ENCODE measurements around the gene MAD2L2.

The MAD2L2 gene

GRCh38 chr1:11711490-11711889, 30.5 kb upstream of the MAD2L2 start:
- no peak for TF ChIP-seq FOXM1 (IDR thresholded peaks at IDR 0.05; ENCODE audit: borderline replicate concordance, low read depth)
- TF ChIP-seq USF1 (IDR thresholded peaks at IDR 0.05): no peak
- TF ChIP-seq TAF1 (IDR thresholded peaks at IDR 0.05; ENCODE audit: low read depth): no peak
- TF ChIP-seq EP300 (IDR thresholded peaks at IDR 0.05; ENCODE audit: borderline replicate concordance): no peak
- TF ChIP-seq RAD21 (IDR thresholded peaks at IDR 0.05; ENCODE audit: low read depth): no peak
- no peak for TF ChIP-seq REST (IDR thresholded peaks at IDR 0.05; ENCODE audit: low read depth)
- no peak for TF ChIP-seq TEAD4 (IDR thresholded peaks at IDR 0.05)
- no peak for TF ChIP-seq CREB1 (IDR thresholded peaks at IDR 0.05; ENCODE audit: low read depth)
- no peak for TF ChIP-seq TCF12 (IDR thresholded peaks at IDR 0.05; ENCODE audit: low read depth)
- TF ChIP-seq CEBPB (IDR thresholded peaks at IDR 0.05): no peak
- no peak for TF ChIP-seq ZBTB7A (IDR thresholded peaks at IDR 0.05; ENCODE audit: low read depth)
- TF ChIP-seq EGR1 (IDR thresholded peaks at IDR 0.05): no peak
- no peak for TF ChIP-seq YY1 (IDR thresholded peaks at IDR 0.05; ENCODE audit: low read depth)
- no peak for TF ChIP-seq MAX (IDR thresholded peaks at IDR 0.05)
- no peak for TF ChIP-seq NFIC (IDR thresholded peaks at IDR 0.05)

- TF ChIP-seq RAD21 (IDR thresholded peaks at IDR 0.05; ENCODE audit: low read depth) (no peak), EGR1 (IDR thresholded peaks at IDR 0.05) (no peak), TCF12 (IDR thresholded peaks at IDR 0.05; ENCODE audit: low read depth) (no peak), REST (IDR thresholded peaks at IDR 0.05; ENCODE audit: low read depth) (no peak), ZBTB7A (IDR thresholded peaks at IDR 0.05; ENCODE audit: low read depth) (no peak), FOXM1 (IDR thresholded peaks at IDR 0.05; ENCODE audit: borderline replicate concordance, low read depth) (no peak), TAF1 (IDR thresholded peaks at IDR 0.05; ENCODE audit: low read depth) (no peak), CREB1 (IDR thresholded peaks at IDR 0.05; ENCODE audit: low read depth) (no peak), USF1 (IDR thresholded peaks at IDR 0.05) (no peak), MAX (IDR thresholded peaks at IDR 0.05) (no peak), EP300 (IDR thresholded peaks at IDR 0.05; ENCODE audit: borderline replicate concordance) (no peak), CEBPB (IDR thresholded peaks at IDR 0.05) (no peak), YY1 (IDR thresholded peaks at IDR 0.05; ENCODE audit: low read depth) (no peak), TEAD4 (IDR thresholded peaks at IDR 0.05) (no peak)
These were observed 27.8 kb upstream of the MAD2L2 start for GRCh38 chr1:11708554-11709350.

- TF ChIP-seq MAX (IDR thresholded peaks at IDR 0.05) (peak; percentile 61), USF1 (IDR thresholded peaks at IDR 0.05) (peak; percentile 83), CEBPB (IDR thresholded peaks at IDR 0.05) (no peak), EP300 (IDR thresholded peaks at IDR 0.05; ENCODE audit: borderline replicate concordance) (no peak), YY1 (IDR thresholded peaks at IDR 0.05; ENCODE audit: low read depth) (no peak), NFIC (IDR thresholded peaks at IDR 0.05) (peak; percentile 75), TCF12 (IDR thresholded peaks at IDR 0.05; ENCODE audit: low read depth) (no peak)
These were observed 26.8 kb upstream of the MAD2L2 start for GRCh38 chr1:11707621-11708276.

GRCh38 chr1:11706292-11706691, 25.3 kb upstream of the MAD2L2 start:
- TF ChIP-seq YY1 (IDR thresholded peaks at IDR 0.05; ENCODE audit: low read depth): no peak
- no peak for TF ChIP-seq ZBTB7A (IDR thresholded peaks at IDR 0.05; ENCODE audit: low read depth)
- TF ChIP-seq TCF12 (IDR thresholded peaks at IDR 0.05; ENCODE audit: low read depth): no peak
- TF ChIP-seq CEBPB (IDR thresholded peaks at IDR 0.05): no peak
- TF ChIP-seq USF1 (IDR thresholded peaks at IDR 0.05): no peak
- TF ChIP-seq MAX (IDR thresholded peaks at IDR 0.05): no peak
- TF ChIP-seq NFIC (IDR thresholded peaks at IDR 0.05): no peak
- no peak for TF ChIP-seq TAF1 (IDR thresholded peaks at IDR 0.05; ENCODE audit: low read depth)
- no peak for TF ChIP-seq FOXM1 (IDR thresholded peaks at IDR 0.05; ENCODE audit: borderline replicate concordance, low read depth)
- TF ChIP-seq TEAD4 (IDR thresholded peaks at IDR 0.05): no peak
- no peak for TF ChIP-seq RAD21 (IDR thresholded peaks at IDR 0.05; ENCODE audit: low read depth)
- no peak for TF ChIP-seq EP300 (IDR thresholded peaks at IDR 0.05; ENCODE audit: borderline replicate concordance)
- TF ChIP-seq CREB1 (IDR thresholded peaks at IDR 0.05; ENCODE audit: low read depth): no peak
- TF ChIP-seq EGR1 (IDR thresholded peaks at IDR 0.05): no peak
- TF ChIP-seq REST (IDR thresholded peaks at IDR 0.05; ENCODE audit: low read depth): no peak

Data from Ishikawa (cell line).